Measurements from ENCODE around the gene IFI44L. TPM values are rescaled to one million over a fixed set of nuclear protein-coding genes. Genes with fewer than 3 reads are reported as not detected.

The IFI44L gene
- total RNA-seq, 1 experiment from 2014 or later: not detected

GRCh38 chr1:78665809-78666208 is 45.6 kb downstream of the IFI44L start:
- Histone ChIP-seq H3K4me3 (ENCODE audit: low read depth, low read length) (no peak overlapping the region), H3K9me3 (no peaks in the 10 kb centered on the region), H3K36me3 (ENCODE audit: control insufficient read depth, insufficient read depth, low read length) (no peaks in the 10 kb centered on the region), H3K27me3 (replicated peaks; ENCODE audit: control insufficient read depth, insufficient read depth, low read length) (no peaks in the 10 kb centered on the region), H3K4me1 (no peaks in the 10 kb centered on the region)
- TF ChIP-seq, protein P1, sequence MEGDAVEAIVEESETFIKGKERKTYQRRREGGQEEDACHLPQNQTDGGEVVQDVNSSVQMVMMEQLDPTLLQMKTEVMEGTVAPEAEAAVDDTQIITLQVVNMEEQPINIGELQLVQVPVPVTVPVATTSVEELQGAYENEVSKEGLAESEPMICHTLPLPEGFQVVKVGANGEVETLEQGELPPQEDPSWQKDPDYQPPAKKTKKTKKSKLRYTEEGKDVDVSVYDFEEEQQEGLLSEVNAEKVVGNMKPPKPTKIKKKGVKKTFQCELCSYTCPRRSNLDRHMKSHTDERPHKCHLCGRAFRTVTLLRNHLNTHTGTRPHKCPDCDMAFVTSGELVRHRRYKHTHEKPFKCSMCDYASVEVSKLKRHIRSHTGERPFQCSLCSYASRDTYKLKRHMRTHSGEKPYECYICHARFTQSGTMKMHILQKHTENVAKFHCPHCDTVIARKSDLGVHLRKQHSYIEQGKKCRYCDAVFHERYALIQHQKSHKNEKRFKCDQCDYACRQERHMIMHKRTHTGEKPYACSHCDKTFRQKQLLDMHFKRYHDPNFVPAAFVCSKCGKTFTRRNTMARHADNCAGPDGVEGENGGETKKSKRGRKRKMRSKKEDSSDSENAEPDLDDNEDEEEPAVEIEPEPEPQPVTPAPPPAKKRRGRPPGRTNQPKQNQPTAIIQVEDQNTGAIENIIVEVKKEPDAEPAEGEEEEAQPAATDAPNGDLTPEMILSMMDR (IDR thresholded peaks at IDR 0.05; ENCODE audit: insufficient read depth in 1 of 2, low read depth in 1 of 2, low read length in 1 of 2, severe bottlenecking in 1 of 2, unreplicated experiment in 1 of 2): no peak
- intact Hi-C loops (cut with micrococcal nuclease; ENCODE audit: unreplicated experiment): no loop called here
- Mint-ChIP-seq H3K27me3 (ENCODE audit: insufficient read depth, unreplicated experiment) (peaks cover 11% of the 10 kb centered on the region), H3K9me3 (ENCODE audit: unreplicated experiment) (no peaks in the 10 kb centered on the region), H3K36me3 (ENCODE audit: insufficient read depth, unreplicated experiment) (no peaks in the 10 kb centered on the region), H3K4me3 (ENCODE audit: unreplicated experiment) (no peak overlapping the region), H3K4me1 (ENCODE audit: low read depth, unreplicated experiment) (no peaks in the 10 kb centered on the region), H3K27ac (ENCODE audit: unreplicated experiment) (no peak overlapping the region)
- no peak for DNase-seq
- POLR2A ChIA-PET: no interaction called here
- BruUV-seq (replicated peaks): no TSS peak
- CTCF ChIA-PET: no interaction called here

DNA sequence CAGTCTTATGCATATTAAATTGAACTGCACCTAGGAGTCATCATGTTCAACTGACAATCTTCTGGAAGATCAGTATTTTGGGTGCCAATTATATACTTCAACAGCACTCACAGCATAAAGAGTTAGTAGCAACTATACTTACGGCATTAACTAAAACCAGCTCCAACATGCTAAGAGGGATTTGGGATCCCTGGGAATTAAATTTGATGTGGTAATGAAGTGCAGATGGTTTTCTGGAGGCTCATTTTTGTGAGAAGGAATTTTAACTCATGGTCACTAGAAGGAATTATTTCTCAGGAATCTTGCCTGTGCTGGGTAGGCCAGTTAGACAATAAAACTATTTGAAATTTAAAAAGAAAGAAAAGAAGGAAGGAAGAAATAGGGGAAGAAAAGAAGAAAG is 47.7 kb downstream of the IFI44L start:
- BruUV-seq (replicated peaks): no TSS peak
- CTCF ChIA-PET: no interaction called here

DNA sequence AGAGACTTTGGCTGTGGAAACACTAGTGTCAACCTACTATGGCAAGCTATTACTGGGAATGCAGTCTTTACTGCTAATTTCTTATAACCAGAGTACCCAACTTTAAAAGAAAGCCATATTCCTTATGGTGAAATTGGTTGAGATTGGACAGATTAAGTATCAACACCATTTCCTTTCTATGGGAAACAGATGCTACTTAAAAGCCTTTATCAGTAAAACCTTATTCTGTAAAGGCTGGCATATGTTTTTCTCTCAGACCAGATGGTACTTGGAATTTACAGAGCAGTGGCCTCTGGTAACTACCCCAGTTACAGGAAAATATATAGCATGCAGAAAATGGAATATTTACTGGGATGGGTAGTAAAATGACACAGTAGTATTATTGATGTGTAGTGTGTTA is 48.2 kb downstream of the IFI44L start:
- Mint-ChIP-seq H3K9me3 (ENCODE audit: unreplicated experiment) (no peaks in the 10 kb centered on the region), H3K27me3 (ENCODE audit: insufficient read depth, unreplicated experiment) (peaks cover 3% of the 10 kb centered on the region), H3K4me1 (ENCODE audit: low read depth, unreplicated experiment) (no peaks in the 10 kb centered on the region), H3K4me3 (ENCODE audit: unreplicated experiment) (no peak overlapping the region), H3K36me3 (ENCODE audit: insufficient read depth, unreplicated experiment) (no peaks in the 10 kb centered on the region), H3K27ac (ENCODE audit: unreplicated experiment) (no peak overlapping the region)
- Histone ChIP-seq H3K4me3 (ENCODE audit: low read depth, low read length) (no peak overlapping the region), H3K9me3 (no peaks in the 10 kb centered on the region), H3K27me3 (replicated peaks; ENCODE audit: control insufficient read depth, insufficient read depth, low read length) (no peaks in the 10 kb centered on the region), H3K36me3 (ENCODE audit: control insufficient read depth, insufficient read depth, low read length) (no peaks in the 10 kb centered on the region), H3K4me1 (no peaks in the 10 kb centered on the region)
- ChIA-PET POLR2A (no interaction called here), CTCF (no interaction called here)
- TF ChIP-seq, protein P1 (IDR thresholded peaks at IDR 0.05; ENCODE audit: insufficient read depth in 1 of 2, low read depth in 1 of 2, low read length in 1 of 2, severe bottlenecking in 1 of 2, unreplicated experiment in 1 of 2): no peak
- DNase-seq: no peak
- intact Hi-C loops (cut with micrococcal nuclease; ENCODE audit: unreplicated experiment): no loop called here
- BruUV-seq (replicated peaks): no TSS peak

More for the DNA sequence above, 47.7 kb downstream of the IFI44L start:
- no peaks in the 10 kb centered on the region for H3K4me1 ChIP-seq
- Mint-ChIP-seq H3K9me3 (ENCODE audit: unreplicated experiment) (no peaks in the 10 kb centered on the region), H3K4me1 (ENCODE audit: low read depth, unreplicated experiment) (no peaks in the 10 kb centered on the region), H3K27ac (ENCODE audit: unreplicated experiment) (no peak overlapping the region), H3K4me3 (ENCODE audit: unreplicated experiment) (no peak overlapping the region), H3K27me3 (ENCODE audit: insufficient read depth, unreplicated experiment) (peaks cover 4% of the 10 kb centered on the region), H3K36me3 (ENCODE audit: insufficient read depth, unreplicated experiment) (no peaks in the 10 kb centered on the region)
- H3K36me3 ChIP-seq (ENCODE audit: control insufficient read depth, insufficient read depth, low read length): no peaks in the 10 kb centered on the region
- no peak for DNase-seq
- POLR2A ChIA-PET: no interaction called here
- H3K27me3 ChIP-seq (replicated peaks; ENCODE audit: control insufficient read depth, insufficient read depth, low read length): no peaks in the 10 kb centered on the region
- no peaks in the 10 kb centered on the region for H3K9me3 ChIP-seq
- intact Hi-C loops (cut with micrococcal nuclease; ENCODE audit: unreplicated experiment): no loop called here
- no peak overlapping the region for H3K4me3 ChIP-seq (ENCODE audit: low read depth, low read length)
- TF ChIP-seq, protein P1 (IDR thresholded peaks at IDR 0.05; ENCODE audit: insufficient read depth in 1 of 2, low read depth in 1 of 2, low read length in 1 of 2, severe bottlenecking in 1 of 2, unreplicated experiment in 1 of 2): no peak

All from Caco-2 (cell line).